ENCODE measurements around the gene AUH.

GRCh38 chr9:91391818-91392217 lies 30.1 kb upstream of the AUH start:
- TF ChIP-seq, protein P1, sequence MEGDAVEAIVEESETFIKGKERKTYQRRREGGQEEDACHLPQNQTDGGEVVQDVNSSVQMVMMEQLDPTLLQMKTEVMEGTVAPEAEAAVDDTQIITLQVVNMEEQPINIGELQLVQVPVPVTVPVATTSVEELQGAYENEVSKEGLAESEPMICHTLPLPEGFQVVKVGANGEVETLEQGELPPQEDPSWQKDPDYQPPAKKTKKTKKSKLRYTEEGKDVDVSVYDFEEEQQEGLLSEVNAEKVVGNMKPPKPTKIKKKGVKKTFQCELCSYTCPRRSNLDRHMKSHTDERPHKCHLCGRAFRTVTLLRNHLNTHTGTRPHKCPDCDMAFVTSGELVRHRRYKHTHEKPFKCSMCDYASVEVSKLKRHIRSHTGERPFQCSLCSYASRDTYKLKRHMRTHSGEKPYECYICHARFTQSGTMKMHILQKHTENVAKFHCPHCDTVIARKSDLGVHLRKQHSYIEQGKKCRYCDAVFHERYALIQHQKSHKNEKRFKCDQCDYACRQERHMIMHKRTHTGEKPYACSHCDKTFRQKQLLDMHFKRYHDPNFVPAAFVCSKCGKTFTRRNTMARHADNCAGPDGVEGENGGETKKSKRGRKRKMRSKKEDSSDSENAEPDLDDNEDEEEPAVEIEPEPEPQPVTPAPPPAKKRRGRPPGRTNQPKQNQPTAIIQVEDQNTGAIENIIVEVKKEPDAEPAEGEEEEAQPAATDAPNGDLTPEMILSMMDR (IDR thresholded peaks at IDR 0.05): no peak
- TF ChIP-seq POLR2A (IDR thresholded peaks at IDR 0.05): no peak
